ENCODE measurements around the gene DGCR8. TPM values are rescaled to one million over a fixed set of nuclear protein-coding genes. Genes with fewer than 3 reads are reported as not detected.
"Not testable (repeated sequence)": the region's sequence is repeated elsewhere in the genome, so short reads cannot be mapped to it uniquely, and the experiment has no call there.

Gene DGCR8
- polyA plus RNA-seq, 1 experiment: 22.0 TPM

GRCh38 chr22:20066617-20067383 is 13.2 kb upstream of the DGCR8 start:
- H3K4me3 ChIP-seq (ENCODE audit: low read depth, low read length): no peak overlapping the region
- POLR2A ChIA-PET: no interaction called here
- DNase-seq (ENCODE audit: low read depth, low spot score): no peak
- H3K27ac ChIP-seq (ENCODE audit: low read depth, low read length): no peak overlapping the region
- H3K9me3 ChIP-seq (ENCODE audit: control insufficient read depth, insufficient read depth, low read length): no peaks in the 10 kb centered on the region; the same call in 1 of the 2 replicates
- CTCF ChIA-PET: no interaction called here
- TF ChIP-seq, protein P1, sequence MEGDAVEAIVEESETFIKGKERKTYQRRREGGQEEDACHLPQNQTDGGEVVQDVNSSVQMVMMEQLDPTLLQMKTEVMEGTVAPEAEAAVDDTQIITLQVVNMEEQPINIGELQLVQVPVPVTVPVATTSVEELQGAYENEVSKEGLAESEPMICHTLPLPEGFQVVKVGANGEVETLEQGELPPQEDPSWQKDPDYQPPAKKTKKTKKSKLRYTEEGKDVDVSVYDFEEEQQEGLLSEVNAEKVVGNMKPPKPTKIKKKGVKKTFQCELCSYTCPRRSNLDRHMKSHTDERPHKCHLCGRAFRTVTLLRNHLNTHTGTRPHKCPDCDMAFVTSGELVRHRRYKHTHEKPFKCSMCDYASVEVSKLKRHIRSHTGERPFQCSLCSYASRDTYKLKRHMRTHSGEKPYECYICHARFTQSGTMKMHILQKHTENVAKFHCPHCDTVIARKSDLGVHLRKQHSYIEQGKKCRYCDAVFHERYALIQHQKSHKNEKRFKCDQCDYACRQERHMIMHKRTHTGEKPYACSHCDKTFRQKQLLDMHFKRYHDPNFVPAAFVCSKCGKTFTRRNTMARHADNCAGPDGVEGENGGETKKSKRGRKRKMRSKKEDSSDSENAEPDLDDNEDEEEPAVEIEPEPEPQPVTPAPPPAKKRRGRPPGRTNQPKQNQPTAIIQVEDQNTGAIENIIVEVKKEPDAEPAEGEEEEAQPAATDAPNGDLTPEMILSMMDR (IDR thresholded peaks at IDR 0.05; ENCODE audit: low read depth, low read length): no peak
- H3K27me3 ChIP-seq (ENCODE audit: control insufficient read depth, insufficient read depth, low read length): no peaks in the 10 kb centered on the region

DNA sequence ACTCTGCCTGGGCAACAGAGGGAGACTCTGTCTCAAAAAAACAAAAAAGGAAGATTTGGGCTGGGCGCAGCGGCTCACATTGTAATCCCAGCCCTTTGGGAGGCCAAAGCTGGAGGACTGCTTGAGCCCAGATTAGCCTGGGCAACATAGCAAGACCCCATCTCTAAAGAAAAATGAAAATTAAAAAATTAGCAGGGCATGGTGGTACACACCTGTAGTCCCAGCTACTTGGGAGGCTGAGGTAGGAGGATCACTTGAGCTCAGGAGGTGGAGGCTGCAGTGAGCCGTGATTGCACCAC is 12.7 kb upstream of the DGCR8 start:
- H3K4me3 ChIP-seq (ENCODE audit: low read depth, low read length); H3K9me3 ChIP-seq (ENCODE audit: control insufficient read depth, insufficient read depth, low read length); H3K27ac ChIP-seq (ENCODE audit: low read depth, low read length); CTCF ChIA-PET; DNase-seq (ENCODE audit: low read depth, low spot score); H3K27me3 ChIP-seq (ENCODE audit: control insufficient read depth, insufficient read depth, low read length): not testable (repeated sequence)
- POLR2A ChIA-PET: interaction anchor here (0.7 kb wide), 1 partner anchor 256 kb away, joined by 3 read pairs; no protein-coding TSS in a partner anchor

DNA sequence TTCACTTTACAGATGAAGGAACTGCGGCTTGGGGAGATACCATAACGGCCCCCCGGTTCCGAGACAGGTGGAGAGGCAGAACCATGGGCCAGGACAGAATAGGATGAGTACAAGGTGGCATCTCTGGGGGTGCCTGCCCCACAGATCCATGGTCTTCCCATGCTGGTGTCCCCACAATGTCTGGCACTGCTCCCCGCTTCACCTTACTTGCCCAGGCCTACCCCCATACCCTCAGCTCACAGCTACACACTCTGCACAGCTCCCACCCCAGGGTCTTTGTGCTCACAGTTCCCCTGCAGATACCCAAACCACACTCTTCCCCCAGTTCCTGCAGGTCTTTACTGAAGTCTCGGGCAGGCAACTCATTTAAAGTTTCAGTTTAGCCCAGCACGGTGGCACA is 11.4 kb upstream of the DGCR8 start:
- CTCF ChIA-PET: interaction anchor here (0.6 kb wide), 1 partner anchor 43 kb away, joined by 3 read pairs; no protein-coding TSS in a partner anchor

DNA sequence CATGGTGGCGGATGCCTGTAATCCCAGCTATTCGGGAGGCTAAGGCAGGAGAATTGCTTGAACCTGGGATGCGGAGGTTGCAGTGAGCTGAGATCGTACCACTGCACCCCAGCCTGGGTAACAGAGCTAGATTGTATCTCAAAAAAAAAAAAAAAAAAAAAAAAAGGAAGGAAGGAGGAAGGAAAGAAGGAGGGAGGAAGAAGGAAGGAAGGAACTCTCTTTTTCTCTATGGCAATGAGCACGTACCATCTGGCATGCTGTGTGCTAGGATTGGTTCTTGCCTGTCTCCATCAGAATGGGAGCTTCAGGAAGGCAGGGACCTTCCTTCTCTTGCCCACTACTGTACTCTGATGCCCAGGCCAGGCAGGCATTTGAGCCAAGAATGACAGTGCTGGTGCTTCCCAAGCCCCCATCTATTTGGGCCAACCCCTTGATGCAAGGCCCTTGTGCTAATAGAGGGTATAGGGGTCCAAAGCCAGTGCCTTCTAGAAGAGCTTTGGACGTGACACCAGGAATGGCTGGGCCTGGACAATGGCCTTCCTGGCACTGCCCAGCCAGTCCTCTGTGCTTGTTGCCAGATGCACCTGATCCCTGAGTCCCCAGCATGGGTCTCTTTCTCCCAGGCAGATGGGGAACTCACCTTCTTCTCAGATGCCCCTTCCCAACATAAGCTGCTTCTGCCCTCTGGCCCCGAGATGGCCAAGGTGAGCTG is 10.6 kb upstream of the DGCR8 start:
- ChIA-PET CTCF (interaction anchor here (0.6 kb wide), 1 partner anchor 42 kb away, joined by 3 read pairs; no protein-coding TSS in a partner anchor), POLR2A (interaction anchor here (0.7 to 0.8 kb wide), 2 partner anchors 12 to 13 kb away, joined by 8 to 9 read pairs; no protein-coding TSS in a partner anchor)
- Histone ChIP-seq H3K27me3 (ENCODE audit: control insufficient read depth, insufficient read depth, low read length) (no peaks in the 10 kb centered on the region), H3K9me3 (ENCODE audit: control insufficient read depth, insufficient read depth, low read length) (no peaks in the 10 kb centered on the region), H3K27ac (ENCODE audit: low read depth, low read length) (no peak overlapping the region), H3K4me3 (ENCODE audit: low read depth, low read length) (no peak overlapping the region)
- TF ChIP-seq, protein P1 (IDR thresholded peaks at IDR 0.05; ENCODE audit: low read depth, low read length): no peak
- no peak for DNase-seq (ENCODE audit: low read depth, low spot score)

More for the DNA sequence above, 11.4 kb upstream of the DGCR8 start:
- DNase-seq (ENCODE audit: low read depth, low spot score): no peak
- Histone ChIP-seq H3K27ac (ENCODE audit: low read depth, low read length) (no peak overlapping the region), H3K4me3 (ENCODE audit: low read depth, low read length) (no peak overlapping the region), H3K27me3 (ENCODE audit: control insufficient read depth, insufficient read depth, low read length) (no peaks in the 10 kb centered on the region), H3K9me3 (ENCODE audit: control insufficient read depth, insufficient read depth, low read length) (no peaks in the 10 kb centered on the region)
- POLR2A ChIA-PET: no interaction called here
- TF ChIP-seq, protein P1 (IDR thresholded peaks at IDR 0.05; ENCODE audit: low read depth, low read length): no peak

GRCh38 chr22:20071524-20071972 is 8.5 kb upstream of the DGCR8 start:
- ChIA-PET CTCF (no interaction called here), POLR2A (interaction anchor here (0.7 kb wide), 1 partner anchor 17 kb away, joined by 6 read pairs; no protein-coding TSS in a partner anchor)
- Histone ChIP-seq H3K27ac (ENCODE audit: low read depth, low read length) (no peak overlapping the region), H3K4me3 (ENCODE audit: low read depth, low read length) (no peak overlapping the region), H3K9me3 (ENCODE audit: control insufficient read depth, insufficient read depth, low read length) (no peaks in the 10 kb centered on the region), H3K27me3 (ENCODE audit: control insufficient read depth, insufficient read depth, low read length) (no peaks in the 10 kb centered on the region)
- TF ChIP-seq, protein P1 (IDR thresholded peaks at IDR 0.05; ENCODE audit: low read depth, low read length): no peak
- DNase-seq (ENCODE audit: low read depth, low spot score): no peak

All from AG04450 (cell line).